HG02943 (cell line): ENCODE measurements around the gene SIDT1.
"Not testable (repeated sequence)": the region's sequence is repeated elsewhere in the genome, so short reads cannot be mapped to it uniquely, and the experiment has no call there.

Source experiments
- ATAC-seq: cut with Tn5 transposase; IDR thresholded peaks from one replicate; pipeline ENCODE4 v1.9.1; 2021; ENCODE audit warnings: mild to moderate bottlenecking, low read depth, moderate library complexity; ENCODE audit not compliant: unreplicated experiment

The SIDT1 gene

DNA sequence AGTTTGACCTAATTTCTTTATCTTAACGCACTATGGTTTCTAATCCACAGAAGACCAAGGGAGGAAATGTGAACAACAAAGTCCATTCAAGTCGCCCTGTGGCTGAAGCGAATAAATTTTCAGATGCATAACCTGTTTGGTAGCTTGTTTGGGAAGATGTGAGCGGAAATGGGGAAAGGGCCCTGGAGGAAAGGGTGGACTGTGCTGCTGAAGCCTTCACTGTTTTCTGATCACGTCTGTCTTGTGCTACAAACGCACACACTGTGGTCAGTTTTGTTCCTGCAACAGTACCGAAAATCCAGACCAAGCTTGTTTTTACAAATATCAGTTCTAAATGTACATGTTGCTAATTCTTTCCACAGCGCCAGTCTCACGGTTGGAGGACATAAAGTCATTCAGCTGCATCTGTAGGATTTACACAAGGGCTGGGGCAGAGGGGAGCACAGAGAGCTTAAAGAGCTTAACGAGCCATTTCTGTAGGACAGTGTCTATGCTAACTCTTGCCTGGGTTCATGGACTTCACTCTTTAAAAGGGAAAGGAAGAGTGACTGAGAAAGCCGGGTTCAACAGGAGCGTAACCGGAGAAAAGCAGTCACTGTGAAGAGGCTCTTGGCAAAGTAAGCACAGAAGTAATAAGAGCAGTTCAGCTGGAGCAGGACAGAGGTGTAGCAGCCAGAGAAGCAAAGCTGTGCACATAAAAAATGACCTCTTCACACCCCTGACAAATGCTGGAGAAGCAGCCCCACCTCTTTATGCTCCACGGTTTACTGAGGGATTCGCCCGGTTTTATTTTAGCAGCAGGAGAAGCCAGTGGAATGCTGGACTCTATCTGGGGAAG is 97.4 kb downstream of the SIDT1 start:
- ATAC-seq = no peak

DNA sequence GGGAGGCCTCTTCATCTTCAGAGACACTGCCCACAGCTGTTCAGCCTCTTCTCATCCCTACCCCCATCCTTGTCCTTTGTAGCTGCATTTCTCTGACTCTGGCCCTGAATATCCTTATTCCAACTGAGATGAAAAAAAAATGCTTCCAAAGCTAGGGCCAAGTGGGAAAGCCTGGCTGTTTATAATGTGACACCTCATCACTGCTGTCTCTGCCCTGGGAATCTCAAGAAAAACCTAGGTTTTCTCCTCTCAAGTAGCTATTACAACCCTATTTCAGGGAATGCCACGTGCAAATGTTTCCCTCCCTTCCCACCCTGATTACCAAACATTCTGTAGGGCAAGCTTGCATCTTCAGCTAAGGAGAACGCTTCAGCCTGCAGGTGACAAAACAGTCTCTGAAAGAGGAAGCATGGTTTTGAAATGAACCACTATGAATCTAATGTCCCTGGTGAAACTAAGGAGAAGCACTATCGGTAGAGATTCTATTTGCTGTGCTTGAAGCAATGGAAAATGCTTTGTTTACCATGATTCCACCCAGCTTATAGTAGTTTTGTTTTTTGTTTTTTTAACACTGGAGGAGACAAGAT is 98.7 kb downstream of the SIDT1 start:
- no peak for ATAC-seq

GRCh38 chr3:113631573-113631972 is 99.2 kb downstream of the SIDT1 start:
- no peak for ATAC-seq

DNA sequence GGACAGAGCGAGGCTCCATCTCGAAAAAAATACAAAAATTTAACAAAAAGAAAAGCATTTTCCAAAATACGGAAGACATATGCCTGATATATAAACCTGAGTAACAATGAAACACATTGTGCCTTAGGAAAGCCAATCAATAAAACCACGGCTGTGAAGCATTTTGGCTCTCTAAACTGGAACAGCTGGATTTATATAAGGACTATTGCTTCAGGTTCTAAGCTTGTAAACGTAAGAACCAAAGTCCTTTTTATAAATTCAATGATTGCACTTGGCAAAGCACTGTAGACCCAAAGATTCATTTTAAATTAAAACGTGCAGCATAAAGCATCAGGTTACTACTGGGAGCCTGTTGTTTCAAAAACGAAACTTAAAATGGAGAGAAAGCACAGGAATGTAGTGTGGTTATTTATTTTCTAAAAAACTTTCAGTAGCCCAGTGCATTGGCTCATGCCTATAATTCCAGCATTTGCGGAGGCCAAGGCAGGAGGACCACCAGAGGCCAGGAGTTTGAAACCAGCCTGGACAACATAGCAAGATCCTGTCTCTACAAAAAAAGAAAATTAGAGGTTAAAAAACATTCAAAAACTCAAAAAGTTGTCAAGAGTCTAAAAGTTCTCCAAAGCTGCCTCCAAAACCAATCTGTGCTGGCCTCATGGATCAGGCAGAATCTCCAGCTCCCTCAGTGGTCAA is 102.6 kb downstream of the SIDT1 start:
- no peak for ATAC-seq

- ATAC-seq = not testable (repeated sequence)
Measured at GRCh38 chr3:113636034-113636433, 103.7 kb downstream of the SIDT1 start.

- ATAC-seq = no peak
Measured at GRCh38 chr3:113637756-113638155, 105.4 kb downstream of the SIDT1 start.

DNA sequence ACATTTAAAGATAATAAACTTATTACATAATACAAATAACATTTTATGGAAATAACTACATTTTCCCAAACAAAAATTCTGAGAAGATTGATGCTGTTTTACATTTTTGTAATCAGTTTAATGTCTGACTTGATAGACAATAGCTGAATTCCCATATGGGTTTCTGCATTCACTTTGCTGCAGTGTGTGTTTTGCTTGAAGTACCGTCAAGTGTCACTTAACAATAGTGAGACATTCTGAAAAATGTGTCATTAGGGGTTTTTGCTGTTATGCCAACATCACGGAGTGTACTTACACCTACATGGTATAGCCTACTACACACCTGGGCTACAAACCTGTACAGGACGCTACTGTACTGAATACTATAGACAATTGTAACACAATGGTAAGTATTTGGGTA is 106.6 kb downstream of the SIDT1 start:
- no peak for ATAC-seq

GRCh38 chr3:113643583-113643982 is 111.2 kb downstream of the SIDT1 start:
- ATAC-seq = no peak

DNA sequence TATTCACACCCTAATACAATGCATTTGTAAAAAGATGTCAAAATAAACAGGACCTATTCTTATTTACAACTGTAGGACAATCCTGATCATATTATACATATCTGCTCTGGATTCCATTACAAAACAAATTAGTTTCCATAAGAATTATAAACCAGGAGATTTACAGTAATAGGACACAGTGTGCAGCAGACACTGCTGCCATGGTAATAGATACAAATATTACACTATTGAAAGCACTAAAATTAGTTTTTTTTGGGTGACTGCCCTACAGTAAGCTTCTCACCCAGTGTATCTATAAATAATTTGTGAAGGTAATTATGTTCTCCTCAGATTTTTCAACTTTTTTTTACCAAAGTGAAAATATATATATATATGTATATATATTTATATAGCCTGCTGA is 116.2 kb downstream of the SIDT1 start:
- ATAC-seq = no peak

- no peak for ATAC-seq
Measured at GRCh38 chr3:113649174-113649845, 117.0 kb downstream of the SIDT1 start.

DNA sequence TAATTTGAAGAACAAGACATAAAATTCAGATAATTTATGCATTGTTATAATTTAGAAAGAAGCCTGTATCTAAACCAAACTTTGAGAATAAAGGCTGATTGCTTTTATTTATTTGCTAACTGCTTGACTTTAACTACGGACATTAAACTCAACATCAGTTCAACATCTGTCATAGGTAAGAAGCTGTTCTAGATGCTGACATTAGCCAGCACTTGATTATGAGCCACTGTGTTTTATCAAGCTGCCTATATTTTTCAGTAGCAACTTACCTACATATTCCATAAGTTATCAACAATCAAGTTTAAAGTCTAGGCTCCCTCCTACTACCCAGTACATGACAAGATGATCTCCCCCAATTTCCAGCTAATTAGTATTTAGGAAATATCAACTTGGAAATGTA is 122.0 kb downstream of the SIDT1 start:
- no peak for ATAC-seq

DNA sequence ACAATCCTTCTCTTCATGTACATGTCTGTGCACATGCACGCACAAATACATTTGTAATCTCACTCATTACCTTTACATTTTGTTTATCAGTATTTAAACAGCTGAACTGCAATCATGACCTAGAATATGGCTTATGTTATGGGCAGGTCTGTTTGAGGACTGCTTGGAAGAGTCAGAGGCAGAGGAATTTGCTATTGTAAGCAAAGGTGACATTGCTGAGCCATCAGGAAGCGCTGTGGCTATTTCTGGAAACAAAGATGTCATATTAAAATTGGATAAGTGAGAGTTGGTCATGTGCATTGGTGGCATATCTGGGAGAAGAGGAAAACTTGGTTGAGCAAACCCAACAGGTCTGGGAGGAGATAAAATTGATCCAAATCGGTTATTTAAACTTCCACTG is 122.5 kb downstream of the SIDT1 start:
- no peak for ATAC-seq

DNA sequence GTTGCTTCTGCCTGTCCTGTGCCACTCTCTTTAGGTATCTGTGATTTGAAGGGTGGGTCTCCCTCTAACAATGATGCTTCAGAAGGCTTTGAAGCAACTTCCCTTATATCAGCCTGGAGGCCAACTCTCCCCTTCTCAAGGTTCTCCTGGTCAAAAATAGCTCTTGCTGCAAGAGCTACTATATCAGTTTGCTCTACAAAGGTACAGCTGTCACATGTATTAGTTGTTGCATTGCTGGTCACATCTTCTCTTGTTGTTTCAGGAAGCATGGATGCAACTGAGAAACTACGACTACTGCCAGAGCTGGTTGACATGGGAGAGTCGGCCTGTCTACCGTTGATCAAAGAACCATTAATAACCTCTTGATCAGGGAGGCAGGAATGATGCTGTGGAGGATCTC is 125.8 kb downstream of the SIDT1 start:
- no peak for ATAC-seq

DNA sequence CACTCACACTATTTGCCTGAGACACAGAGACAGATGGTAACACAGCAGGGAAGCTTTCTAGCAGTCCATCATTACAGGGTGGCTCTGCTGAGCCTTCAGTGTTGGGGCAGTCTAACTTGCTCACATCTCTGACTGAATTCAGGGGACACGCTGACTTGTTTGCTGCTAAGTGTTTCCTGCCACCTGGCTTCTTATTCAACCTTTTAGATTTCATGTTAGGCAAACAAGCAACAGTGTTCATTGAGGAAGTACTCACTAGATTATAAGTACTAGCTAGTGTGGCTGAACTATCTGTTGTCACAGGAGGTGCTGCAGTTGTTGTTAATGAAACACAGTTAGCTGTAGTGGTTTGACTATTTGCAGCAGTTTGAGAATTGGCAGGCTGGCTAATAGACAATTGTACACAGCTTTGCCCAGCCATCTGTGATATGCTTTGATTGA is 126.8 kb downstream of the SIDT1 start:
- no peak for ATAC-seq

GRCh38 chr3:113659996-113660395 is 127.6 kb downstream of the SIDT1 start:
- no peak for ATAC-seq

DNA sequence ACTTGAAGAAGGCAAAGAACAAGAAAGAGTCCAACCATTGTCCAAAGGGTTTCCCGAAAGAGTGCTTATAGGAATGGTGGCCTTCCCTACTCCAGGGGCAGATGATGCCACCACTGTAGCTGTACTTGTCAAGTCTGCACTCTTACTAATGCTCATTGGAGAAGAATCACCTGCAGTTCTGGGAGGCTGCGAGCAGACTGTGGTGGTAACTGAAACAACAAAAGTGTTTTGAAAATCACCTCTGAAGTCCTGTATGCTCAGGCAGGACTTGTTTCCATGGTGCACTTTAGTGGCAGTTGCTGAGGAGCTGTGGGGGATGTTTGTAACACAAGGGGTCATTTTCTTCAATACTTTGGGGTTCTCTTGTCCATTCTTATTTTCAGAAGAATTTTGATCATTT is 128.1 kb downstream of the SIDT1 start:
- no peak for ATAC-seq

GRCh38 chr3:113660896-113661295 is 128.5 kb downstream of the SIDT1 start:
- ATAC-seq = no peak

GRCh38 chr3:113662824-113663223 is 130.5 kb downstream of the SIDT1 start:
- no peak for ATAC-seq

- no peak for ATAC-seq
Measured at GRCh38 chr3:113663324-113663750, 131.0 kb downstream of the SIDT1 start.

DNA sequence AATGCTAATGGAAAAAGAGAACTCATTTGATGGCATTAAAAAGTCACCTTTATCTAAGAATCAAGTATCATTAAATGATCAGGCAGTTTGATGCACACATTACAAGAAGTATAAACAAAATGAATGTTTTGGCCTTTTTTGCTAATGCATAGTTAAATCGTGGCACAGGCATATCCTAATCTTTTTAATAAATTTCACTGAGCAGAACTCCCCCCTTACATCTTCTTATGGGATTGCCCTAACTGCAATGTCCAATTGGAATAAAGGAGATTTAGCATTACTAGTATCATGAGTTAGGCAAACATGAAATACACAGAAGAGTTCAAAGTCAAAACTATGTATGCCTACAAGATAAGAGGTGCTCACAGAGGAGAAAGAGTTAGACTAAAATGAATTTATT is 131.4 kb downstream of the SIDT1 start:
- no peak for ATAC-seq

- ATAC-seq = no peak
Measured at GRCh38 chr3:113664523-113665094, 132.3 kb downstream of the SIDT1 start.
